Measurements from ENCODE around the gene ZNF518B.
"Not testable (repeated sequence)": the region's sequence is repeated elsewhere in the genome, so short reads cannot be mapped to it uniquely, and the experiment has no call there.

The ZNF518B gene

GRCh38 chr4:10455133-10455532, 2.1 kb downstream of the ZNF518B start:
- no peak for DNase-seq

- DNase-seq: peak in 2 of 4 experiments; percentile 4 to 14
These were observed 2.5 kb downstream of the ZNF518B start for GRCh38 chr4:10454726-10455125.

GRCh38 chr4:10454121-10454520, 3.1 kb downstream of the ZNF518B start:
- DNase-seq: no peak

- DNase-seq: no peak
These were observed 8.2 kb downstream of the ZNF518B start for GRCh38 chr4:10448991-10449390.

GRCh38 chr4:10442976-10443375, 14.2 kb downstream of the ZNF518B start:
- DNase-seq: no peak

- no peak for DNase-seq
These were observed 15.7 kb downstream of the ZNF518B start for GRCh38 chr4:10441512-10441911.

- DNase-seq: no peak
These were observed 18.3 kb downstream of the ZNF518B start for GRCh38 chr4:10438924-10439323.

- DNase-seq: no peak
These were observed 19.5 kb downstream of the ZNF518B start for GRCh38 chr4:10437735-10438134.

GRCh38 chr4:10427680-10428079, 29.5 kb downstream of the ZNF518B start:
- DNase-seq: not testable (repeated sequence)

GRCh38 chr4:10421344-10422055, 35.7 kb downstream of the ZNF518B start:
- no peak for DNase-seq

GRCh38 chr4:10417740-10418139, 39.5 kb downstream of the ZNF518B start:
- DNase-seq: no peak

GRCh38 chr4:10416441-10416840, 40.8 kb downstream of the ZNF518B start:
- DNase-seq: no peak

- peak in 1 of 4 experiments; percentile 7 for DNase-seq
These were observed 44.0 kb downstream of the ZNF518B start for GRCh38 chr4:10413177-10413576.

GRCh38 chr4:10405672-10406071, 51.6 kb downstream of the ZNF518B start:
- DNase-seq: no peak

GRCh38 chr4:10403633-10404445, 53.4 kb downstream of the ZNF518B start:
- peak; percentile 24 to 54 (median 47) for DNase-seq

- no peak for DNase-seq
These were observed 61.1 kb downstream of the ZNF518B start for GRCh38 chr4:10395971-10396580.
